HepG2 (cell line): ENCODE measurements around the gene NOP56.

ENCODE experiments used
- ARNT ChIP-seq: fragments of 450-650 bp; IDR thresholded peaks from 2 replicates; pipeline ENCODE4 v1.6.1; 2017
- BCL3 ChIP-seq: sonication (generic); formaldehyde crosslinking; IDR thresholded peaks from 2 replicates; pipeline ENCODE4 v1.5.1; 2020; ENCODE audit warnings: mild to moderate bottlenecking, missing genetic modification reagents, moderate library complexity
- CHD4 ChIP-seq: fragments of 200-600 bp; sonication (generic); IDR thresholded peaks from 2 replicates; pipeline ENCODE4 v1.7.0; 2017; ENCODE audit warnings: mild to moderate bottlenecking, low read length, borderline replicate concordance
- CTCF ChIP-seq: sonication (generic); formaldehyde crosslinking; IDR thresholded peaks from 2 replicates; pipeline ENCODE4 v1.5.0; 2020; ENCODE audit warnings: mild to moderate bottlenecking, missing genetic modification reagents, moderate library complexity
- GABPB1 ChIP-seq: IDR thresholded peaks from 2 replicates; pipeline ENCODE4 v1.6.1; 2016; ENCODE audit warnings: mild to moderate bottlenecking, missing genetic modification reagents, moderate library complexity, missing compliant biosample characterization
- KDM5A ChIP-seq: fragments of 200-600 bp; sonication (generic); IDR thresholded peaks from 2 replicates; pipeline ENCODE4 v1.7.0; 2018; ENCODE audit warnings: antibody characterized with exemption, mild to moderate bottlenecking, low read length, borderline replicate concordance
- PATZ1 ChIP-seq: sonication (generic); formaldehyde crosslinking; IDR thresholded peaks from 2 replicates; pipeline ENCODE4 v1.4.0; 2020; ENCODE audit warnings: missing genetic modification reagents
- TRAFD1 ChIP-seq: sonication (generic); formaldehyde crosslinking; IDR thresholded peaks from 2 replicates; pipeline ENCODE4 v1.5.1; 2020; ENCODE audit warnings: missing genetic modification reagents, mild to moderate bottlenecking, borderline replicate concordance
- ZNF318 ChIP-seq: sonication (generic); formaldehyde crosslinking; IDR thresholded peaks from 2 replicates; pipeline ENCODE4 v1.4.0; 2020; ENCODE audit warnings: mild to moderate bottlenecking, missing genetic modification reagents
- ZNF510 ChIP-seq: sonication (generic); formaldehyde crosslinking; IDR thresholded peaks from 2 replicates; pipeline ENCODE4 v1.4.0; 2020; ENCODE audit warnings: low read depth, mild to moderate bottlenecking, missing genetic modification reagents
- ZNF616 ChIP-seq: sonication (generic); formaldehyde crosslinking; IDR thresholded peaks from 2 replicates; pipeline ENCODE4 v1.5.0; 2020; ENCODE audit warnings: low read depth, mild to moderate bottlenecking, missing genetic modification reagents

GRCh38 chr20:2657241-2657640 is 4.8 kb downstream of the NOP56 start:
- TF ChIP-seq BCL3 (CRISPR knock-in tag) (no peak), CTCF (CRISPR knock-in tag) (no peak), ZNF318 (CRISPR knock-in tag) (no peak), ZNF616 (CRISPR knock-in tag) (no peak), CHD4 (no peak), PATZ1 (CRISPR knock-in tag) (no peak), GABPB1 (no peak), ZNF510 (CRISPR knock-in tag) (no peak), TRAFD1 (CRISPR knock-in tag) (no peak), ARNT (no peak), KDM5A (no peak)
